HCT116 (cell line): ENCODE measurements around the gene MRPL42. TPM values are rescaled to one million over a fixed set of nuclear protein-coding genes. Genes with fewer than 3 reads are reported as not detected.

Source experiments
- ATAC-seq: fragments of 200-7000 bp; cut with Tn5 transposase; 2 replicates; pipeline ENCODE4 v1.9.1; 2020; ENCODE audit warnings: mild to moderate bottlenecking, moderate library complexity
- BruUV-seq: library from RNA; stranded (reverse); fragments of 400-500 nt; replicated peaks from 2 replicates; lab custom pipeline; 2021; lab: Mats Ljungman, UMichigan
- CTCF ChIA-PET: fragments of 300-600 bp; sonication (Branson Sonifier 250); formaldehyde crosslinking; loops from one replicate; lab custom pipeline; 2021; ENCODE audit warnings: antibody characterized with exemption; lab: Charles Lee
- POLR2A ChIA-PET: fragments of 300-600, 350-600 bp; sonication (Branson Sonifier 250); formaldehyde crosslinking; loops from one replicate; lab custom pipeline; 2021; ENCODE audit warnings: antibody characterized with exemption; lab: Charles Lee
- RAD21 ChIA-PET, 2 experiments: fragments of 300-600 bp; sonication (Branson Sonifier 250); formaldehyde crosslinking; loops; one replicate each; lab custom pipeline; 2023; ENCODE audit warnings: low total read pairs in 2 of 2; ENCODE audit not compliant: uncharacterized antibody in 2 of 2, unreplicated experiment in 2 of 2, low non-redundant PET in 1 of 2; lab: Charles Lee
- DNase-seq: peaks from one replicate; pipeline ENCODE4 v3.0.0-alpha.2; 2010; ENCODE audit warnings: low read depth, low spot score
- H2AFZ ChIP-seq: fragments of 200-600 bp; shearing (Covaris generic), sonication (generic); 2 replicates; pipeline ENCODE4 v1.6.1; 2017; ENCODE audit warnings: low read depth, mixed run types, mixed read lengths, antibody characterized with exemption, low read length; ENCODE audit not compliant: poor library complexity, severe bottlenecking
- H3K27ac ChIP-seq: 2 replicates; pipeline ENCODE4 v1.5.1; 2012; ENCODE audit warnings: low read depth, low read length
- H3K27me3 ChIP-seq: fragments of 200-600 bp; sonication (generic); 2 replicates; pipeline ENCODE4 v1.6.1; 2016; ENCODE audit warnings: mixed run types, low read length, mixed read lengths; ENCODE audit not compliant: insufficient read depth
- H3K36me3 ChIP-seq, 2 experiments: fragments of 200-500 bp in 1 of 2; fragments of 200-600 bp in 1 of 2; sonication (Bioruptor generic) in 1 of 2; sonication (generic) in 1 of 2; 2 replicates each; pipeline versions ENCODE4 v1.5.1 to v1.6.1; 2014 to 2016; ENCODE audit warnings: low read length in 2 of 2, inconsistent platforms in 1 of 2, mixed read lengths in 1 of 2, mixed run types in 1 of 2; ENCODE audit not compliant: insufficient read depth in 2 of 2, control insufficient read depth in 1 of 2
- H3K4me1 ChIP-seq, 2 experiments: fragments of 200-600 bp in 1 of 2; sonication (generic) in 1 of 2; 2 replicates each; pipeline versions ENCODE4 v1.5.1 to v1.6.1; 2012 to 2017; ENCODE audit warnings: low read length in 2 of 2, inconsistent platforms in 1 of 2, mild to moderate bottlenecking in 1 of 2, mixed read lengths in 1 of 2, mixed run types in 1 of 2, moderate library complexity in 1 of 2; ENCODE audit not compliant: insufficient read depth in 2 of 2, control insufficient read depth in 1 of 2
- H3K4me2 ChIP-seq: fragments of 200-600 bp; sonication (generic); 2 replicates; pipeline ENCODE4 v1.6.1; 2017; ENCODE audit warnings: mixed run types, low read length, mixed read lengths
- H3K4me3 ChIP-seq, 2 experiments: fragments of 200-600 bp in 1 of 2; sonication (generic) in 1 of 2; replicated peaks in 1 of 2; 2 replicates each; pipeline ENCODE4 v1.5.1; 2011 to 2016; ENCODE audit warnings: low read length in 2 of 2, control low read depth in 1 of 2, low read depth in 1 of 2, mild to moderate bottlenecking in 1 of 2, mixed read lengths in 1 of 2, mixed run types in 1 of 2
- H3K79me2 ChIP-seq: fragments of 200-600 bp; sonication (generic); 2 replicates; pipeline ENCODE4 v1.6.1; 2017; ENCODE audit warnings: mild to moderate bottlenecking, mixed run types, low read length, moderate library complexity, mixed read lengths; ENCODE audit not compliant: insufficient read depth
- H3K9ac ChIP-seq: fragments of 200-600 bp; sonication (generic); 2 replicates; pipeline ENCODE4 v1.6.1; 2016; ENCODE audit warnings: low read length, mixed read lengths
- H3K9me2 ChIP-seq: fragments of 200-600 bp; sonication (generic), shearing (Covaris generic); 2 replicates; pipeline ENCODE4 v1.6.1; 2017; ENCODE audit warnings: mixed run types, mild to moderate bottlenecking, moderate library complexity; ENCODE audit not compliant: insufficient read depth
- H3K9me3 ChIP-seq, 2 experiments: fragments of 200-500 bp in 1 of 2; fragments of 200-600 bp in 1 of 2; sonication (Bioruptor generic) in 1 of 2; sonication (generic) in 1 of 2; 2 replicates each; pipeline ENCODE4 v1.6.1; 2014 to 2017; ENCODE audit warnings: low read length in 2 of 2, mixed read lengths in 2 of 2, inconsistent platforms in 1 of 2, low read depth in 1 of 2, mild to moderate bottlenecking in 1 of 2, mixed run types in 1 of 2, moderate library complexity in 1 of 2; ENCODE audit not compliant: control insufficient read depth in 1 of 2, insufficient read depth in 1 of 2
- H4K20me1 ChIP-seq: fragments of 200-600 bp; sonication (generic), shearing (Covaris generic); 2 replicates; pipeline ENCODE4 v1.6.1; 2017; ENCODE audit warnings: mixed run types, mild to moderate bottlenecking, moderate library complexity; ENCODE audit not compliant: insufficient read depth
- CBX3 ChIP-seq: IDR thresholded peaks from 2 replicates; pipeline ENCODE4 v1.6.1; 2012; ENCODE audit warnings: low read depth
- EGR1 ChIP-seq: IDR thresholded peaks from 2 replicates; pipeline ENCODE4 v1.6.1; 2012; ENCODE audit warnings: low read depth
- ELF1 ChIP-seq: IDR thresholded peaks from 2 replicates; pipeline ENCODE4 v1.6.1; 2012; ENCODE audit warnings: low read depth, borderline replicate concordance
- EZH2 ChIP-seq: fragments of 200-600 bp; sonication (generic); IDR thresholded peaks from 2 replicates; pipeline ENCODE4 v1.6.1; 2017; ENCODE audit warnings: antibody characterized with exemption, mixed run types
- EZH2phosphoT487 ChIP-seq: fragments of 200-600 bp; IDR thresholded peaks from 2 replicates; pipeline ENCODE4 v1.6.1; 2018; ENCODE audit warnings: antibody characterized with exemption, borderline replicate concordance
- FOSL1 ChIP-seq: IDR thresholded peaks from 2 replicates; pipeline ENCODE4 v1.6.1; 2012; ENCODE audit warnings: low read depth
- JUND ChIP-seq: IDR thresholded peaks from 2 replicates; pipeline ENCODE4 v1.6.1; 2012
- POLR2A ChIP-seq: IDR thresholded peaks from 2 replicates; pipeline ENCODE4 v1.7.0; 2011; ENCODE audit warnings: borderline replicate concordance; ENCODE audit not compliant: insufficient read depth, insufficient read length; ENCODE audit errors: extremely low read depth
- RAD21 ChIP-seq: IDR thresholded peaks from 2 replicates; pipeline ENCODE4 v1.6.1; 2012; ENCODE audit warnings: low read depth, mild to moderate bottlenecking
- SIN3A ChIP-seq: IDR thresholded peaks from 2 replicates; pipeline ENCODE4 v1.6.1; 2012; ENCODE audit warnings: low read depth
- SP1 ChIP-seq: IDR thresholded peaks from 2 replicates; pipeline ENCODE4 v1.6.1; 2012; ENCODE audit warnings: low read depth
- TCF7L2 ChIP-seq: IDR thresholded peaks from 2 replicates; pipeline ENCODE4 v1.7.0; 2011; ENCODE audit warnings: borderline replicate concordance, inconsistent platforms; ENCODE audit not compliant: insufficient read depth, insufficient read length; ENCODE audit errors: extremely low read depth
- YY1 ChIP-seq: IDR thresholded peaks from 2 replicates; pipeline ENCODE4 v1.6.1; 2011; ENCODE audit warnings: low read length, low read depth, moderate library complexity, mild to moderate bottlenecking; ENCODE audit not compliant: insufficient replicate concordance; ENCODE audit errors: extremely low read depth
- ZFX ChIP-seq: fragments of 450-650 bp; IDR thresholded peaks from 2 replicates; pipeline ENCODE4 v1.6.1; 2017
- intact Hi-C: fragments of 100-400 bp; cut with micrococcal nuclease; formaldehyde crosslinking; loops from 2 replicates; pipeline ENCODE4 v1.10.0; 2022
- total RNA-seq: library from RNA; stranded (reverse); gene quantifications from one replicate; pipeline ENCODE4 v1.2.1, GENCODE V29; 2021; ENCODE audit not compliant: unreplicated experiment
- TF ChIP-seq, protein P1 (sequence below): IDR thresholded peaks from 2 replicates; pipeline ENCODE4 v1.6.1; 2012
- TF ChIP-seq, protein P2 (sequence below): IDR thresholded peaks from 2 replicates; pipeline ENCODE4 v1.6.1; 2011; ENCODE audit warnings: mild to moderate bottlenecking, low read length, moderate library complexity; ENCODE audit not compliant: insufficient replicate concordance; ENCODE audit errors: extremely low read depth
- TF ChIP-seq, protein P3 (sequence below): IDR thresholded peaks from 2 replicates; pipeline ENCODE4 v1.6.1; 2012; ENCODE audit warnings: low read depth
- TF ChIP-seq, protein P4 (sequence below): IDR thresholded peaks from 2 replicates; pipeline ENCODE4 v1.6.1; 2012
- TF ChIP-seq, protein P5 (sequence below), 3 experiments: fragments of 200-600 bp in 1 of 3; sonication (generic) in 1 of 3; IDR thresholded peaks in 2 of 3; conservative IDR thresholded peaks in 1 of 3; 2 replicates each; pipeline ENCODE4 v1.5.1; 2012 to 2017; ENCODE audit warnings: low read depth in 2 of 3, low read length in 2 of 3, antibody characterized with exemption in 1 of 3, borderline replicate concordance in 1 of 3, control low read depth in 1 of 3, mild to moderate bottlenecking in 1 of 3, mixed read lengths in 1 of 3, mixed run types in 1 of 3, moderate library complexity in 1 of 3; ENCODE audit not compliant: insufficient read depth in 1 of 3

Gene MRPL42
- total RNA-seq, 1 experiment from 2014 or later: 120 TPM

DNA sequence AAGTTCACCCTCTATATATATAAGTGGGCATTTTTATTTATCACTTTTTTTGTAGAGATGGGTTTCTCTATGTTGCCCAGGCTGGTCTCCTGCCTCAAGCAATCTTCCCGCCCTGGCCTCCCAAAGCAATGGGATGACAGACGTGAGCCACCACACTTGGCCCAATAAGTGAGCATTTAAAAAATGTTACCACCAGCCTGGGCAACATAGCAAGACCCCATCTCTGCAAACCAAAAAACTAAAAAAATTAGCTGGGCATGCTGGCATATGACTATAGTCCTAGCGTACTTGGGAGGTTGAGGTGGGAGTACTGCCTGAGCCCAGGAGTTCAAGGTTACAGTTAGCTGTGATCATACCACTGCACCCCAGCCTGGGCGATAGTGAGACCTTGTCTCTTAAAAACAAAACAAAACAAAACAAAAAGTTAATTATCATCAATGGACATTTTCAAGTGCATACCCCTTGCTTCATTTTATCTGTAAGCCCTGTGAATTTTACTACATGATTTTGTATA, 49.3 kb upstream of the MRPL42 start:
- POLR2A ChIA-PET: no interaction called here

More for the DNA sequence above, 49.3 kb upstream of the MRPL42 start:
- Histone ChIP-seq H3K9me2 (no peaks in the 10 kb centered on the region), H3K27me3 (no peaks in the 10 kb centered on the region), H4K20me1 (peaks cover 65% of the 10 kb centered on the region), H3K4me2 (no peak overlapping the region), H3K4me3 (no peak overlapping the region), H2AFZ (no peak overlapping the region), H3K4me1 (no peaks in the 10 kb centered on the region), H3K9me3 (no peaks in the 10 kb centered on the region), H3K9ac (no peak overlapping the region), H3K36me3 (no peaks in the 10 kb centered on the region), H3K79me2 (peaks cover 99% of the 10 kb centered on the region), H3K27ac (no peak overlapping the region)
- CTCF ChIA-PET: no interaction called here
- ATAC-seq (no peak), DNase-seq (no peak)
- TF ChIP-seq SP1 (no peak), SIN3A (no peak), TCF7L2 (no peak), EGR1 (no peak), ELF1 (no peak), ZFX (no peak), JUND (no peak), POLR2A (no peak), CBX3 (no peak), FOSL1 (no peak), RAD21 (no peak), EZH2 (no peak), EZH2phosphoT487 (no peak), YY1 (no peak)
- TF ChIP-seq, protein P1, sequence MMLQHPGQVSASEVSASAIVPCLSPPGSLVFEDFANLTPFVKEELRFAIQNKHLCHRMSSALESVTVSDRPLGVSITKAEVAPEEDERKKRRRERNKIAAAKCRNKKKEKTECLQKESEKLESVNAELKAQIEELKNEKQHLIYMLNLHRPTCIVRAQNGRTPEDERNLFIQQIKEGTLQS: no peak
- TF ChIP-seq, protein P2, sequence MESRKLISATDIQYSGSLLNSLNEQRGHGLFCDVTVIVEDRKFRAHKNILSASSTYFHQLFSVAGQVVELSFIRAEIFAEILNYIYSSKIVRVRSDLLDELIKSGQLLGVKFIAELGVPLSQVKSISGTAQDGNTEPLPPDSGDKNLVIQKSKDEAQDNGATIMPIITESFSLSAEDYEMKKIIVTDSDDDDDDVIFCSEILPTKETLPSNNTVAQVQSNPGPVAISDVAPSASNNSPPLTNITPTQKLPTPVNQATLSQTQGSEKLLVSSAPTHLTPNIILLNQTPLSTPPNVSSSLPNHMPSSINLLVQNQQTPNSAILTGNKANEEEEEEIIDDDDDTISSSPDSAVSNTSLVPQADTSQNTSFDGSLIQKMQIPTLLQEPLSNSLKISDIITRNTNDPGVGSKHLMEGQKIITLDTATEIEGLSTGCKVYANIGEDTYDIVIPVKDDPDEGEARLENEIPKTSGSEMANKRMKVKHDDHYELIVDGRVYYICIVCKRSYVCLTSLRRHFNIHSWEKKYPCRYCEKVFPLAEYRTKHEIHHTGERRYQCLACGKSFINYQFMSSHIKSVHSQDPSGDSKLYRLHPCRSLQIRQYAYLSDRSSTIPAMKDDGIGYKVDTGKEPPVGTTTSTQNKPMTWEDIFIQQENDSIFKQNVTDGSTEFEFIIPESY: no peak
- TF ChIP-seq, protein P3, sequence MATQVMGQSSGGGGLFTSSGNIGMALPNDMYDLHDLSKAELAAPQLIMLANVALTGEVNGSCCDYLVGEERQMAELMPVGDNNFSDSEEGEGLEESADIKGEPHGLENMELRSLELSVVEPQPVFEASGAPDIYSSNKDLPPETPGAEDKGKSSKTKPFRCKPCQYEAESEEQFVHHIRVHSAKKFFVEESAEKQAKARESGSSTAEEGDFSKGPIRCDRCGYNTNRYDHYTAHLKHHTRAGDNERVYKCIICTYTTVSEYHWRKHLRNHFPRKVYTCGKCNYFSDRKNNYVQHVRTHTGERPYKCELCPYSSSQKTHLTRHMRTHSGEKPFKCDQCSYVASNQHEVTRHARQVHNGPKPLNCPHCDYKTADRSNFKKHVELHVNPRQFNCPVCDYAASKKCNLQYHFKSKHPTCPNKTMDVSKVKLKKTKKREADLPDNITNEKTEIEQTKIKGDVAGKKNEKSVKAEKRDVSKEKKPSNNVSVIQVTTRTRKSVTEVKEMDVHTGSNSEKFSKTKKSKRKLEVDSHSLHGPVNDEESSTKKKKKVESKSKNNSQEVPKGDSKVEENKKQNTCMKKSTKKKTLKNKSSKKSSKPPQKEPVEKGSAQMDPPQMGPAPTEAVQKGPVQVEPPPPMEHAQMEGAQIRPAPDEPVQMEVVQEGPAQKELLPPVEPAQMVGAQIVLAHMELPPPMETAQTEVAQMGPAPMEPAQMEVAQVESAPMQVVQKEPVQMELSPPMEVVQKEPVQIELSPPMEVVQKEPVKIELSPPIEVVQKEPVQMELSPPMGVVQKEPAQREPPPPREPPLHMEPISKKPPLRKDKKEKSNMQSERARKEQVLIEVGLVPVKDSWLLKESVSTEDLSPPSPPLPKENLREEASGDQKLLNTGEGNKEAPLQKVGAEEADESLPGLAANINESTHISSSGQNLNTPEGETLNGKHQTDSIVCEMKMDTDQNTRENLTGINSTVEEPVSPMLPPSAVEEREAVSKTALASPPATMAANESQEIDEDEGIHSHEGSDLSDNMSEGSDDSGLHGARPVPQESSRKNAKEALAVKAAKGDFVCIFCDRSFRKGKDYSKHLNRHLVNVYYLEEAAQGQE: no peak
- TF ChIP-seq, protein P4, sequence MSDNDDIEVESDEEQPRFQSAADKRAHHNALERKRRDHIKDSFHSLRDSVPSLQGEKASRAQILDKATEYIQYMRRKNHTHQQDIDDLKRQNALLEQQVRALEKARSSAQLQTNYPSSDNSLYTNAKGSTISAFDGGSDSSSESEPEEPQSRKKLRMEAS: no peak
- TF ChIP-seq, protein P5, sequence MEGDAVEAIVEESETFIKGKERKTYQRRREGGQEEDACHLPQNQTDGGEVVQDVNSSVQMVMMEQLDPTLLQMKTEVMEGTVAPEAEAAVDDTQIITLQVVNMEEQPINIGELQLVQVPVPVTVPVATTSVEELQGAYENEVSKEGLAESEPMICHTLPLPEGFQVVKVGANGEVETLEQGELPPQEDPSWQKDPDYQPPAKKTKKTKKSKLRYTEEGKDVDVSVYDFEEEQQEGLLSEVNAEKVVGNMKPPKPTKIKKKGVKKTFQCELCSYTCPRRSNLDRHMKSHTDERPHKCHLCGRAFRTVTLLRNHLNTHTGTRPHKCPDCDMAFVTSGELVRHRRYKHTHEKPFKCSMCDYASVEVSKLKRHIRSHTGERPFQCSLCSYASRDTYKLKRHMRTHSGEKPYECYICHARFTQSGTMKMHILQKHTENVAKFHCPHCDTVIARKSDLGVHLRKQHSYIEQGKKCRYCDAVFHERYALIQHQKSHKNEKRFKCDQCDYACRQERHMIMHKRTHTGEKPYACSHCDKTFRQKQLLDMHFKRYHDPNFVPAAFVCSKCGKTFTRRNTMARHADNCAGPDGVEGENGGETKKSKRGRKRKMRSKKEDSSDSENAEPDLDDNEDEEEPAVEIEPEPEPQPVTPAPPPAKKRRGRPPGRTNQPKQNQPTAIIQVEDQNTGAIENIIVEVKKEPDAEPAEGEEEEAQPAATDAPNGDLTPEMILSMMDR (IDR thresholded peaks at IDR 0.05 in 2 of 3, conservative IDR thresholded peaks at IDR 0.05 in 1 of 3; ENCODE audit: borderline replicate concordance in 1 of 3, insufficient read depth in 1 of 3, low read depth in 2 of 3, low read length in 2 of 3): no peak
- no TSS peak for BruUV-seq
- intact Hi-C loops: no loop called here
- RAD21 ChIA-PET: no interaction called here
